Stimulated activated CD8-positive, alpha-beta memory T cell treated with anti-CD3 and anti-CD28 coated beads, Interleukin-4, amount 100 ng/mL, for 1 hour (primary cell): ENCODE data around the gene FOXK2.
"Not testable (repeated sequence)": the region's sequence is repeated elsewhere in the genome, so short reads cannot be mapped to it uniquely, and the experiment has no call there.

ENCODE experiments used
- DNase-seq, 2 donors: peaks; one replicate each; pipeline ENCODE4 v3.0.0-alpha.2; 2020; ENCODE audit warnings: low read depth in 2 of 2, low spot score in 1 of 2

FOXK2 gene

DNA sequence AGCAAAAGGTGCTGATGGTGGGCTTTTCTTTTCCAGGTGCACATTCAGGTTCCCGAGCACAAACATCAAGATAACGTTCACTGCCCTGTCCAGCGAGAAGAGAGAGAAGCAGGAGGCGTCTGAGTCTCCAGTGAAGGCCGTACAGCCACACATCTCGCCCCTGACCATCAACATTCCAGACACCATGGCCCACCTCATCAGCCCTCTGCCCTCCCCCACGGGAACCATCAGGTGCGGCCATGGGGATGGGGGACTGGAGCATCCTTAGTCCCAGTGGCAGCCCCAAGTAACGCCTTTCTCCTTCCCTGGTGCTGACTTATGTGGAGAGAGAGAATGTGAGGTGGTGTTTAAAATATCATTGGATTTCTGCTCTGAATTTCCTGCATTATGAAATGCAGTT lies 43.8 kb downstream of the FOXK2 start:
- no peak for DNase-seq

DNA sequence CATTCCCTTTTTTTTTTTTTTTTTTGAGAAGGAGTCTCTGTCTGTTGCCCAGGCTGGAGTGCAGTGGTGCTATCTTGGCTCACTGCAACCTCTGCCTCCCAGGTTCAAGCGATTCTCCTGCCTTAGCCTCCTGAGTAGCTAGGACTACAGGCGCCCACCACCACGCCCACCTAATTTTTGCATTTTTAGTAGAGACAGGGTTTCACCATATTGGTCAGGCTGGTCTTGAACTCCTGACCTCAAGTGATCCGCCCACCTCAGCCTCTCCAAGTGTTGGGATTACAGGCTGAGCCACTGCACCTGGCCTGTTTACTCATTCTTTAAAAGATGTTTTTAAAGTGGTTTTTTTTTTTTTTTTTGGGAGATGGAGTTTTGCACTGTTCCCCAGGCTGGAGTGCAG lies 44.2 kb downstream of the FOXK2 start:
- not testable (repeated sequence) for DNase-seq

DNA sequence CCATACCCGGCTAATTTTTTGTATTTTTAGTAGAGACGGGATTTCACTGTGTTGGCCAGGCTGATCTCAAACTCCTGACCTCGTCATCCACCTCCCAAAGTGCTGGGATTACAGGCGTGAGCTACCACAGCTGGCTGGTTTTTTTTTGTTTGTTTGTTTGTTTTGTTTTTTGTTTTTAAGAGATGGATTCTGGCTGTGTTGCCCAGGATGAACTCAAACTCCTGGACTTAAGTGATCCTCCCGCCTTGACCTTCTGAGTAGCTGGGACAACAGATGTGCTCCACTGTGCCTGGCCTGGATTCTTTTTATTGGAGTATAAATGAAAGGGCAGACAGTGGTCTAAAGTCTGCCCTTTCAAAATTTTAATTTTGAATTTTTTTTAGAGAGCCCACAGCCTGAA lies 44.7 kb downstream of the FOXK2 start:
- no peak for DNase-seq

DNA sequence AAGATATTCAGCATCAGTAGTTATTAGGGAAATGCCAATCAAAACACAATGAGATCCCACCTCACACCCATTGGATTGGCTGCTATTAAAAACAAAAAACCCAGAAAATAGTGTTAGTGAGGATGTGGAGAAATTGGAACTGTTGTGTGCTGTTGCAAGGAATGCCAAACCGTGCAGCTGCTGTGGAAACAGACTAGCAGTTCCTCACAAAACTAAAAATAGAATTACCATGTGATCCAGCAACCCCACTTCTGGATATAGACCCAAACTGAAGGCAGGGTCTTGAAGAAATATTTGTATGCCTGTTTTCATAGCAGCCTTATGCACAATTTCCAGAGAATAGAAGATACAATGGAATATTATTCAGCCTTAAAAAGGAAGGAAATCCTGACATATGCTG lies 46.0 kb downstream of the FOXK2 start:
- no peak for DNase-seq

DNA sequence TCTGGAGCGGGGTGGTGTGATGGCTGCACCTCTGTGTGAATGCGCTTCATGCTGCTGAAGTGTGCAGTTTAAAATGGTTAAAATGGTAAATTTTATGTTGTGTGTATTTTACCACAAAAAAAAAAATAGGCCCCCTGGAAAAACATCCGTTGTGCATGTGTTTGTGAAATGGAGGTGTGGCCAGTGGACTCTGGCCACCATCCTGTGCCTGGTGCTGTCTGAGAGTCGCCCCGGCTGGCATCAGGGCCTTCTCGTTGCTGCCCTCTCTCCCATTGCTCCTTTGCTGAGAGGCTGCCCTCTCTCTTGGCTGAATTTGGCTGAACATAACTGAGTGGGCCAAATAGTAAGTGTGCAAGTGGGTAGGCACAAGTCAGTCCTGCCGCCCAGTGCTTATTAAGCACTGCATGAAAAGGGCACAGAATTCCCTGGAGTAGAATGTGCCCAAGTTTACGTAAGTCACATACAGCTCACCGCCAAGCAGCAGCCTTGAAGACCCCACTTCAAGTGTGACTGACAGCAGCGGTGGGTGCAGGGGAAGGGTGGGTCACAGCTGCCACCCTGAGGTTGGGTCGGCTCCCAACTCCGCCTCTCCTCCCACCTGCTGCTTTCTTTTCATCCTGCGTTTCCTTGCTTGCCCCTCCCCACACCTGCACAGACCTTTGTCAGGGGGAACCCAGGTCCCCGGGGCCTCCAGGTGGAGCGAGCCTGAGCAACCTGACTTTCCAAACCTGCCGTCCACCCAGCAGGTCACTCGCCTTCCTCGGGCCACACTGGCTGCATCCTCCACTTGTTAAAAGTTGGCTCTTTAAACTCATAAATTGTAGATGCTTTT lies 46.8 kb downstream of the FOXK2 start:
- no peak for DNase-seq

DNA sequence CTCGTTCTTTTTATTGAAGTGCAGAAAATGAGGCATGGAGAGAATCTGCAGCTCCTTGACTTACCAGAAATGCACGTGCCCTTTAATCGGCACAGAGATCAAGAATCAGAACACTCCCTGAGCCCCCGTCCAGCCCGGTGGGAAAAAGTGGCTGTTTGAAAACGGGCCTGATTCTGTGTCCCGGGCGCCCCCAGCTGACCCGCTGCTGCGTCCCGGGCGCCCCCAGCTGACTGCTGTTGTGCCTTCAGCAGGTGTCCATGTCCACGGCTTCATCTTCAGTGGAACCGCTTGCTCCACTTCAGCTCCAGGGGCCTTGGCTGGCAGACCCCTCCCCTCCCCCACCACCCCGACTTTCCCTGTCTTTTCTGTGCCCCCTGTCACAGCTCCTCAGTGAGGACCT lies 47.8 kb downstream of the FOXK2 start:
- no peak for DNase-seq

DNA sequence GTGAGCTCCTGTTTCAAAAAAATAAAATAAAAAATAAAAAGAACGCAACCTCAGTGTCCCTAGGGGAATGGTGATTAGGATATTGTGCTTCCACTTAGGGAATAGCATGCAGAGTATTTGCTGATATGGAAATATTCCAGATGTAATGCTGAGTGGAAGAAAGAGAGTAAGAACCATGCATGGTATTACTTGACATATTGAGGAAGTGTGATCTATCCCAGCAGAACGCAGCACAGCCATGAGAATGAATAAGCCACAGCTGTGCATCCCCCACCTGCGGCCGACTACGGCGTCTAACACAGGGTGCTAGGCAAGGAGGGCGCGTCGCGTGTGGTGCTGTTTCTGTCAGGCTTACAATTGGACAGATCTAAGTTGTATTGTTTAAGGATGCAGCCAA lies 49.5 kb downstream of the FOXK2 start:
- no peak for DNase-seq

DNA sequence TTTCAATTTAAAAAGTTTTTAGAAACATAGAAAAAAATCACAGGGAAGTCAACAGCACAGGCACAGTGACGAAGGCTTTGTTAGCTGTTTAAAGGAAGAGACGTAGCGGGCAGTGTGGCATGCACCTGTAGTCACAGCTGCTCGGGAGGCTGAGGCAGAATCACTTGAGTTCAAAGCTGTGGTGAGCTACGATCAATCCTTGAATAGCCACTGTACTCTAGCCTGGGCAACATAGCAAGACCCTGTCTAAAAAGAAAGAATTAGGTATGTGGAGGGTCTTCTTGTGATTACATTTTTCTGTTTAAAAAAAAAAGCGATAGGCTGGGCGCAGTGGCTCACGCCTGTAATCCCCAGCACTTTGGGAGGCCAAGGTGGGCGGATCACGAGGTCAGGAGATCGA lies 50.1 kb downstream of the FOXK2 start:
- no peak for DNase-seq

DNA sequence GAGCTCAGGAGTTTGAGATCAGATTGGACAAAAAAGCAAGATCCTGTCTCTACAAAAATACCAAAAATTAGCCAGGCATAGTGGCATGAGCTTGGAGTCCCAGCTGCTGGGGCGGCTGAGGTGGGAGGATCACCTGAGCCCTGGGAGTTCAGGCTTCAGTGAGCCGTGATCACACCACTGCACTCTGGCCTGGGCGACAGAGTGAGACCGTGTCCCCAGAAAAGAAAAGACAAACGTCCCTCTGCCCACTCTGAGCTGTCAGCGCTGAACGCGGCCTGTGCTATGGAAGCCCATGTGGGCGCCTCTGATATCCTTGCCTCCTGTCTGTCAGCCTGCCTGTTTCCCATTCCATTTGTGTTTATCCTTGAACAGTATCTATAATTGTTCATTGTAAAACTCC lies 50.7 kb downstream of the FOXK2 start:
- no peak for DNase-seq

DNA sequence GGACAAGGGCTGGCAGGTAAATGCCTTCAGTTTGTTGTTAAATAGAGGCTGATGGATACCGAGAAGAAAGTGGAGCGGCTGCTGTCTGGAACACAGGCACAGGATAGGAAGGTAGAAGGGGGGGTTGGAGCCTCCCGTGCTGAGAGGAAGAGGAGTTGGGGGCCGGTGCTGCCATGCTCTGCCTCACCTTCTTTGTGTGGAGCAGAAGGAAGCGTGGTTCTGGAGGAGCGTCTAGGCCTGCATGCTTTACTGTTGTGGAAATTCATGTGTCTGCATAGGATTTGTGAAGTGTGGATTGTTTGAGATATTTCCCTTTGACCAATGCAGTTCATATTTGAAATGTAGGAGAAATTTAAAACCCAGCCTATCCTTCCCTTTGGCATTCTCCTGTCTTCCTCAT lies 52.3 kb downstream of the FOXK2 start:
- DNase-seq, result no peak

DNA sequence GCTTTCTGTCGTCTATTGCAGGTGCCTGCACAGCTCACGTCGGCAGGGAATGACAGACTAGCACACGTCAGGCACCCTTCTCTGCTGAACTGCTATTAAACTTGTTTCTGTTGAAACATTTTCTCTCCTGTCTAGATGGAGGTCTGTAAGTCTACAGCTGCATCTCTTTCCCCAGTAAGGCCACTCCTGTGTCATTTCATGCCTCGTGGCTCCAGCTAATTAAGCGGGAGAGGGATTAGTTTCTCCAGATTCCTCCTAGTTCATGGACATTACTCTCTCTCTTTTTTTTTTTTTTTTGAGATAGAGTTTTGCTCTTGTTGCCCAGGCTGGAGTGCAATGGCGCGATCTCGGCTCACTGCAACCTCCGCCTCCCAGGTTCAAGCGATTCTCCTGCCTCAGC lies 54.5 kb downstream of the FOXK2 start:
- no peak for DNase-seq

DNA sequence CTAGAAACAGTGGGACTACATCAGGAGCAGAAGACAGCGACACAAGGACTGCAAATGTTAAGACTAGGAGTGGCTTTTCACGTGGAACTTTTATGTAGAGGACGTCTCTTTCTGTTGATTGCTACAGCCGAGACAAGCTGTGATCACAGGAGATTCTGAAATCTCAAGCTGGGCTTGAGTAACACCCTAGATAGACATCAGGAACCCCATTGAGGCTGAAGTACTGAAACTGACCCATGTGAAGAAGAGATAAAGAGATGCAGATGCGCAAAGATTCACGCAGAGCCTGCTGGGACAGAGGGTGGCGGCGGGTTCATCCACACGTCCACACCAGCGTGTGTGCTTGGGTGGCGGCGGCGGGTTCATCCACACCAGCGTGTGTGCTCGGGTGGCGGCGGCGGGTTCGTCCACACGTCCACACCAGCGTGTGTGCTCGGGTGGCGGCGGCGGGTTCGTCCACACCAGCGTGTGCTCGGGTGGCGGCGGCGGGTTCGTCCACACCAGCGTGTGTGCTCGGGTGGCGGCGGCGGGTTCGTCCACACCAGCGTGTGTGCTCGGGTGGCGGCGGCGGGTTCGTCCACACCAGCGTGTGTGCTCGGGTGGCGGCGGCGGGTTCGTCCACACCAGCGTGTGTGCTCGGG lies 56.2 kb downstream of the FOXK2 start:
- DNase-seq, result not testable (repeated sequence)

DNA sequence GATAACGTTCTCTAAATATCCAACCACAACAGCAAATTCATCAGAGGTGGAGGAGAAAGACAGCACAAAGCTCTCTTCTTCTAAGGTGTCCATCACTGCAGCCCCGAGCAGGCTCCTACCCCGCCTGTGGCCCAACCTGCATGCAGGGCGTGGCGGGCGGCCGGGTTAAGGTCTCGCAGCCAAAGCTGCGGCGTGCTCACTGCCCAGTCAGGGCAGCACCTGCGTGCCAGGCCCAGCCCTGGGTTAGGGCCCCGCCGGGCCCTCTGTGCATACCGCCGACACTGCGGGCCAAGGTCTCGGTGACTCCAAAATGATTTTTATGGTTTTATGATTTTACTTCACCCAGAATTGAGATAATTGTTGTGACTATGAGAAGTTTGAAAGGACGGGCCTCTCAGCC lies 57.8 kb downstream of the FOXK2 start:
- DNase-seq, result no peak

DNA sequence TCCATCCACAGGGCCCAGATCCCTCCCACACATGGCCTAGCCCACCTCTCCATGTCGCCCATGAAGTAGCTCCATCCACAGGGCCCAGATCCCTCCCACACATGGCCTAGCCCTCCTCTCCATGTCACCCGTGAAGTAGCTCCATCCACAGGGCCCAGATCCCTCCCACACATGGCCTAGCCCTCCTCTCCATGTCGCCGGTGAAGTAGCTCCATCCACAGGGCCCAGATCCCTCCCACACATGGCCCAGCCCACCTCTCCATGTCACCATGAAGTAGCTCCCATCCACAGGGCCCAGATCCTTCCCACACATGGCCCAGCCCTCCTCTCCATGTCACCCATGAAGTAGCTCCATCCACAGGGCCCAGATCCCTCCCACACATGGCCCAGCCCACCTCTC lies 60.4 kb downstream of the FOXK2 start:
- not testable (repeated sequence) for DNase-seq

DNA sequence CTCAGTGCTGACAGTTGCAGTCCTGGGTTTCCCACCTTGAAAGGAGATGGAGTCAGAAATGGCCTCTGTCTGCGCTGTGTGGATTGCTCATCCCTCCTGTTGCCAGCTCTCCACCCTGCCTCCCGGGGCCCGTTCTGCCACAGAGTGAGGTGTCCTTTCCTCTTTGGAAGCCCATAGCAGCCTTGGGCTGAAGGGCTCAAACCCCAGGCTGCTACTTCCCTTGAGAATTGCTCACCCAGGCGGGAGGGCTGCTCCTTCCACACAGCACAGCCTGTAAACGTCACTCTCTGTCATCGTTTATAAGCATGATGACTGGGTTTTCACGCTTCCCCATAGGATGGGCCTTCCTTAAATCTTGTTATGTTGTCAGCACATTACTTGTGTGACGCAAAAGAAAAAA lies 62.7 kb downstream of the FOXK2 start:
- no peak for DNase-seq

DNA sequence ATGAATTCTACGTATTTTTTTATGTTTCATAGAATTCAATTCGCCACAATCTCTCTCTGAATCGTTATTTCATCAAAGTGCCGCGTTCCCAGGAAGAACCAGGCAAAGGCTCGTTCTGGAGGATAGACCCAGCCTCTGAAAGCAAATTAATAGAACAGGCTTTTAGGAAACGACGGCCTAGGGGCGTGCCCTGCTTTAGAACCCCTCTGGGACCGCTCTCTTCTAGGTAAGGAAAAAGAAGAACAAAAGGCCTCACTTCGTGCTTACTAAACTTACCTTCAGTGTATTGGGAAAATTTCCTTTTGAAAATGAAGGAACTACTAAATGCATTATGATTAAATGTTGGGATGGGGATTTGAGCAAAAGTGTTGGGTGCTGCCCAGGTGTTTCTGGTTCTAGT lies 63.2 kb downstream of the FOXK2 start:
- DNase-seq, result no peak

DNA sequence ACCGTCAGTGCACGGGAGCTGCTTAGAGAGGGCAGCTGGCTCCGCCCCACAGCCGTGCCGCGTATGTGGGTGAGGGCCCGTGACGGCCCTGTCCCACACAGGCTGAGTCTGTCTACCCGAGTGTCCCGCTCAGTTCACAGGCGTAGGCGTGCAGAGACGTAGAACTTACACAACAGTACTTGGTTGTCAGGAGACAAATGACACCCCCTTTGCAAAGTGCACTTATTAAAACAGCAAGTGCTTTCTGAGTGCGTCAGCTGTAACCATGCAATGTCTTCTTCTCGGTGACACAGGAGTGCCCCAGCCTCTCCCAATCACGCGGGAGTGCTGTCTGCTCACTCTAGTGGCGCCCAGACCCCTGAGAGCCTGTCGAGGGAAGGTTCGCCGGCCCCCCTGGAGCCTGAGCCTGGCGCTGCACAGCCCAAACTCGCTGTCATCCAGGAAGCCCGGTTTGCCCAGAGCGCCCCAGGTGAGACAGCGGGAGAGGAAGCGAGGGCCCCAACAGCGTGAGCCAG lies 64.2 kb downstream of the FOXK2 start:
- no peak for DNase-seq

DNA sequence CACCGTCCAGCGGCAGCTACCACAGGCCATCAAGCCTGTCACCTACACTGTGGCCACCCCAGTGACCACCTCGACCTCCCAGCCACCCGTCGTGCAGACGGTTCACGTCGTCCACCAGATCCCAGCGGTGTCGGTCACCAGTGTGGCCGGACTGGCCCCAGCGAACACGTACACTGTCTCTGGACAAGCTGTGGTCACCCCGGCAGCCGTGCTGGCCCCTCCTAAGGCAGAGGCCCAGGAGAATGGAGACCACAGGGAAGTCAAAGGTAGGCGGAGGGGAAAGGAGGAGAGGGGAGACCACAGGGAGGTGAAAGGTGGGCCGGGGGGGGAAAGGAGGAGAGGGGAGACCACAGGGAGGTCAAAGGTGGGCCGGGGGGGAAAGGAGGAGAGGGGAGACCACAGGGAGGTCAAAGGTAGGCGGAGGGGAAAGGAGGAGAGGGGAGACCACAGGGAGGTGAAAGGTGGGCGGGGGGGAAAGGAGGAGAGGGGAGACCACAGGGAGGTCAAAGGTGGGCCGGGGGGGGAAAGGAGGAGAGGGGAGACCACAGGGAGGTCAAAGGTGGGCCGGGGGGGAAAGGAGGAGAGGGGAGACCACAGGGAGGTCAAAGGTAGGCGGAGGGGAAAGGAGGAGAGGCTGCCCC lies 66.5 kb downstream of the FOXK2 start:
- DNase-seq, result not testable (repeated sequence)

DNA sequence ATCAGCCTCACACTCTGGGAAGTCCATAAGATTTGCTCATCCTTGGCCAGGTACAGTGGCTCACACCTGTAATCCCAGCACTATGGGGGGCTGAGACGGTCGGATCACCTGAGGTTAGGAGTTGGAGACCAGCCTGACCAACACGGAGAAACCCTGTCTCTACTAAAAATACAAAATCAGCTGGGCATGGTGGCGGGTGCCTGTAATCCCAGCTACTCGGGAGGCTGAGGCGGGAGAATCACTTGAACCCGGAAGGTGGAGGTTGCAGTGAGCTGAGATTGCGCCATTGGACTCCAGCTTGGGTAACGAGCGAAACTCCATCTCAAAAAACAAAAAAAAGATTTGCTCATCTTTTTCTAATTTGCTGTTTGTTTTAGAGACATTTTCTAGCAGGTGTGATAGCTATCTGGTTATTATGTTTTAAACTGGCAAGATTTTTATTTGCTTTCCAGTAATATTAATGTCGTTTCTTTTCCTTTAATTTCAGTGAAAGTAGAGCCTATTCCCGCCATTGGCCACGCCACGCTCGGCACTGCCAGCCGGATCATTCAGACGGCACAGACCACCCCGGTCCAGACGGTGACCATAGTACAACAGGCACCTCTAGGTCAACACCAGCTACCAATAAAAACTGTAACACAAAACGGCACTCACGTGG lies 67.2 kb downstream of the FOXK2 start:
- DNase-seq, result no peak

DNA sequence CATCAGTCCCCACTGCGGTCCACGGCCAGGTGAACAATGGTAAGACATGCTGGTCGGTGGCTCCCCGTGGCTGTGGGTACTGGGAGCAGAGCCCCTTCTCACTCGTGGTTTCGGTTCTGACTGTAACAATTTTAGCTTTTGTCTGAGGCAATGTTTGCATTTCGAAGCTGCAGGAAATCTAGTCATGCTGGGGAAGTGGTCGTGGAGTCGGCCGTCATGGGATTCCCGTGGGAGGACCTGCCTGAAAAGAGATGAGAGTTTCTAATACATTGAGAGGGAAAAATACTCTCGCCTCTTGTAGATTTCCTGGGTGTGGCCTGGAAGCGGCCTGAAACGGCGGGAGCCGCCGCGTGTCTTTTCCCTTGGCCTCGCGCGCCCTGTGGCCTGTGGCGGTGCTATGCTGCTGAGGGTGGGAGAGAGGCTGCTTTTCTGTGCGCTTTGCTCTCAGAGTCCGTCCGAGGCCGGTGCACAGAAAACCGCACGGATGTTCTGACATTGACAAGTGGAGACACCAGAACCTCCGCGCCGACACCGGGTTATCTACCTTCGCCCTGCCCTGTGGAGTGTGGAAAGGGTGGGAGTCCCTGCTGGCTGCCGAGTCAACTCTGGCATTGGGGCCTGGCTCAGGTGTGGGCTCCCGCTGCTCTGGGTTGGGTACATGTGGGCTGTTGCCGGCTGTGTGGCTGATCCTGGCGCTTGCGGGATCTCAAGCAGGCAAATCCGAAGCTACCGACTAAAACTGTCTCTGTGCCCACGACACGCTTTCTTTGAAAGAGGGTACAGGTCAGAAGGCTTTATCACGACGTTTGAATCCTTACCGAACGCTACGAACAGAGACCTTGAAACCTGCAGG lies 67.9 kb downstream of the FOXK2 start:
- DNase-seq, result no peak
